NCI-H446 (cell line): ENCODE data around the gene NDUFV2.
"Not testable (repeated sequence)": the region's sequence is repeated elsewhere in the genome, so short reads cannot be mapped to it uniquely, and the experiment has no call there.

Source experiments
- DNase-seq, 2 experiments: peaks; one replicate each; lab custom pipeline; 2025; lab: John Stamatoyannopoulos, UW

Gene NDUFV2

DNA sequence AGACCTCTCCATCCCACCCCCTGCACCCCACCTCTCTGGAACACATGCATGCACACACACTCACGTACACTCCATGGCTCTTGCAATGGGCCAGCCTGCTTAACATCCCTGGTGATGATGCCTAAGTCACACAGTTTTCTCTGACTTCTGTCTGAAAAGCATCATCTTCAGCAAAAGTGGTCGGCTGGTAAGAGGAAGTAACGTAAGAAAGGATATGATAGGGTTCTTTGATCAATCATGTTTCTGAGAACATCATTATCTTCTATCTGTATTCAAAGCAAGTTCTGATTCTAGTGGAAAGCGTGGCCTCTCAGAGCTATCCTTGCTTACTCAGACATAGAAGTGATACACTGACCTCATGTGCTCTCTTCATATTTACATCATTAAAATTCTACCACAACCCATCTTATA is 11.4 kb upstream of the NDUFV2 start:
- DNase-seq = no peak

DNA sequence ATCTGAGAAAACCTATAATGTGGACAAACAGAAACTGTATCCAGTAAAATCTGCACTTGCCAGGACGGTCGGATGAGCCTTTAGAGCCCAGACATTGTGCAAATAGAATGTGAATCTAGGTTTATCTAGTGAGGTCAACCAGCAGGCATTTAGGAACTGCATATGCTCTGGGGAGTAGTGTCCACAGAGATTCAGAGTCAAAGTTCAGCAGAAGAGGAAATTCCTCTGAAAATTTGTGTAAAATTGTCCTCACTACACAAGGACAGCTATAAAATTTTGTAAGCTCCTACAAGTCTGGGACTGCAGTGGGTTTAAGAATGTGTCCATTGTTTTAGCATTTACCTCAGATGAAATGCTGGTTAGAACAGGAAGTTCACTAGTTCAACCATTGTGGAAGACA is 9.8 kb upstream of the NDUFV2 start:
- DNase-seq = no peak

DNA sequence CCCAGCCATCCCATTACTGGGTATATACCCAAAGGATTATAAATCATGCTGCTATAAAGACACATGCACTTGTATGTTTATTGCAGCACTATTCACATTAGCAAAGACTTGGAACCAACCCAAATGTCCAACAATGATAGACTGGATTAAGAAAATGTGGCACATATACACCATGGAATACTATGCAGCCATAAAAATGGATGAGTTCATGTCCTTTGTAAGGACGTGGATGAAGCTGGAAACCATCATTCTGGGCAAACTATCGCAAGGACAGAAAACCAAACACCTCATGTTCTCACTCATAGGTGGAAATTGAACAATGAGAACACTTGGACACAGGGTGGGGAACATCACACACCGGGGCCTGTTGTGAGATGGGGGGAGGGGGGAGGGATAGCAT is 9.4 kb upstream of the NDUFV2 start:
- DNase-seq = not testable (repeated sequence)

GRCh38 chr18:9094307-9095226 is 7.9 kb upstream of the NDUFV2 start:
- DNase-seq = no peak

GRCh38 chr18:9095297-9096006 is 7.0 kb upstream of the NDUFV2 start:
- DNase-seq = no peak

GRCh38 chr18:9096007-9096371 is 6.5 kb upstream of the NDUFV2 start:
- DNase-seq = no peak

GRCh38 chr18:9096685-9097084 is 5.8 kb upstream of the NDUFV2 start:
- no peak for DNase-seq

DNA sequence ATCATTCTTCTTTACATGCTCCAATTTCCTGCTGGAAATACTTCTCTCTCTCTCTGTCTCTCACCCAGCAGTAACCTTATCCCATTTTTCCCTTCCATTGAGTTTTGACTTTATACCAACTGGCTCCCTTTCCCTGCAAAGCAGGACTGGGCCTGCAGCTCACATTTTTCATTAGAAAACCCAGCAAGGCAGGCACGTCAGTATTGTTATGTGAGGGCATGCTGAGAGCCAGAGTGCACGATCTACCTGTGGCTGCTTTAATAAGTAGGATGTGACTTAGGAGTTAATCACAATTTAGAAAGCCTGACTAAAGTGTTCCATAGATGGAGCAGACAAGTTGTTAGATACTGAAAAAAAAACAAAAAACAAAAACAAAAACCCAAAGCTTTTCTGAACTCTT is 5.2 kb upstream of the NDUFV2 start:
- DNase-seq = no peak

DNA sequence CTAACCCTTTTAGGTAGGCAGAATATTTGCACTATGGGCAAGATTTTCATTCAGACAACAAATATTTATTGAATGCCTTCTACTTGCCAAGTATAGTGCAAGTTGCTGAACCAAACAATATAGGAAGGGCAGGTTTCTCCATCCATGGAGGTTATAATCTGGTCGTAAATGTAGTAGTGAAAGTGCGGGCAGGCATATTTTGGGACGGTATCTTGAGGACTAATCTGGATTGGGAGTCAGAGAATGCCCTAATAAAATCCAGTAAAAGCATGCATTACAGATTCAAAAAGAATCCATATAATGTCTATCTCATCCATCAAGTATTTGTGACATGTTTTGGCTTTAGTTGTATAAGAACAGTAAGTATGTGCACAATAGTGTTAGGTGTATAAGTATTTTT is 1.7 kb upstream of the NDUFV2 start:
- DNase-seq = no peak

- no peak for DNase-seq
These were observed 580 bp upstream of the NDUFV2 start for GRCh38 chr18:9101730-9102507.

- DNase-seq = no peak
These were observed 926 bp downstream of the NDUFV2 start for GRCh38 chr18:9103376-9103873.

DNA sequence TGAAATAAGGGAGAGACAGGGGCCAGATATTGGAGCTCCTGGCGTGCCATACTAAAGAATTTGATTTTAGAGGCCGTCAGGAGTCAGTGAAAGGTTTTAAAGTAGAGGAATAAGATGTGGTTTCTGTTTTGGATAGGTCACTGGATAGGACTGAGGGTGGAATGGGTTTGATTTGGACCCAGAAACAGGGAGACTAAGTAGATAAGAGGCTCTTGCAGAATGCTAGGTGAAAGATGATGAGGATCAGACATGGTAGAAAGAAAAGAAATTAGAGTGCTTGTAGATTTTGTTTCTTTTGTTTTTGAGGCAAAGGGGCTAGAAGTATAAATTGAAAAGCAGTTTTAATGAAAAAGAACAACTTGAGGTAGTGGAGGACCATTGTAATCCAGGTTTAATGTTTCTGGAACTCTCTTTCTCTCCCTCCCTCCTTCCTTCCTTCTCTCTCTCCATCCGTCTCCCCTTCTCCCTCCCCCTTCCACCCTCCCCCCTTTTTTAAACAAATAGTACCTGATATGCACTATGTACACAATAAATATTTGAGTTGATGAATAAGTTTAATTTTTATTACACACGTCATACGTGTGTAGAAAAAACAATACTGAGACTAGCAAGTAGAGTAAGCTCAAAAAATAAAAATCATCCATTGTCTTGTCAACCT is 1.9 kb downstream of the NDUFV2 start:
- no peak for DNase-seq

DNA sequence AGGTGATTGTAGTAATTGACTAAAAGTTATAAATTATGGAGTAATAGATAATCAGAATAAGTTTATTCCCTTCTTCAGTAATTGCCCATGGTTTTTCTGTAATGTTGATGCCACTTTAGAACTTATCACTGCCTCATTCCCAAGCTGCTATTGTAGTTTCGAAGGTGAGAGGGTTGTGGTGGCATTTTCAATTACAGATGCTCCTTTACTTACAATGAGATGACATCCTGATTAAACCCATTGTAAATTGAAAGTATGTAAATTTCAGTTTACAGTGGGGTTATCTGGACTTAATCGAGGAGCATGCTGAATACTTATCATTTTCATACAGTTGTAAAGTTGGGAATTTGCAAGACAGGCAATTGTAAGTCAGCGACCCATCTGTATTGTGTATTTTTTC is 2.9 kb downstream of the NDUFV2 start:
- DNase-seq = no peak

DNA sequence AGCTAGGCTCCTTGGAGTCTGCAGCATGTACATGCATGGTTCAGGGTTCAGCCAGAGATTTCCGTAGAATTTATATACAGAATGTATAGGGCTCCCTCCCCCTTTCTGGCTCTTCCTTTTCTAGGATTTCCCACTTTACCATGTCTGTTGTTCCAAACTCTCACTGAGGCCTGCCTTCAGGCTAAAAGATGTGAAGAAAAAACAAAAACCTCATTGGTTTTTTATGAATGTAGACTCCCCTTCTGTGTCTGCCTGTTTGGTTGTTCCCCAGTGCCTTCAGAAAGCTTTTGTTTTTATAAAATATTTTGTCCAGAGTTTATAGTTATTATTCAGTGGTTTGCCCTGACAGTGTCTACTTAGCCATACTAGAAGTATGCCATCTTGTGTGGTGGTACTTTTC is 3.6 kb downstream of the NDUFV2 start:
- DNase-seq = no peak

DNA sequence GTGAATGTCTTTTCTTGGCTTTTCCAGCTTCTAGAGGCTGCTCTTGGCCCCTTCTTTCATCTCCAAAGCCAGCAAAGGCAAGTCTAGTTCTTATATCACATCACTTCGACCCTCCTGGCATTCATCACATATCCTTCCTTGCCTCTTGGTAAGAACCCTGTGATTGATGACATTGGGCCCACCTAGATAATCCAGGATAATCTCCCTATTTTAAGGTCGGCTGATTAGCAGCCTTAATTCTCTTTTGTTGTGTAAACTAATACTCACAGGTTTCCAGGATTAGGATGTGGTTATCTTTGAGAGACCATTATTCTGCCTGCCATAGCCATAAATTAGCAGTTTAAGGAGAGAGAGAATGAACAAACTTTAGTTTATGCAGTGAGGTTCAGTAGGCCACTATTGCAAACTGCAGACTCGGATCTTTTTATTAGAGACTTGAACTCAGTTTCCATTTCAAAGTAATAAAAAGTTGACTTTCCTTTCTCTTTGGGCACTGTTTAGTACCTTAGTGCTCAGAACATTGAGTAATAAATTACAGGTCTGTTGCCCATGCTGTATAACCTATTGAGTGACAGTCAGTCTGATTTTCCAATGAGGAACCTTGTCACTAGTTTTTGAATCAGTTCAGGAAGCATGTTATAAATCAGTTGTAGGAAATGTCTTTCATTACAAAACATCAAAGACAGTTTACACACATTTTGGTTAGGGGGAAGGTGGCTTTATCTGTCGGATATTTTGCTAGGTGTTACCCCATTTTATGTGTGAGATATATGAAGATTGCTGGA is 4.5 kb downstream of the NDUFV2 start:
- no peak for DNase-seq

DNA sequence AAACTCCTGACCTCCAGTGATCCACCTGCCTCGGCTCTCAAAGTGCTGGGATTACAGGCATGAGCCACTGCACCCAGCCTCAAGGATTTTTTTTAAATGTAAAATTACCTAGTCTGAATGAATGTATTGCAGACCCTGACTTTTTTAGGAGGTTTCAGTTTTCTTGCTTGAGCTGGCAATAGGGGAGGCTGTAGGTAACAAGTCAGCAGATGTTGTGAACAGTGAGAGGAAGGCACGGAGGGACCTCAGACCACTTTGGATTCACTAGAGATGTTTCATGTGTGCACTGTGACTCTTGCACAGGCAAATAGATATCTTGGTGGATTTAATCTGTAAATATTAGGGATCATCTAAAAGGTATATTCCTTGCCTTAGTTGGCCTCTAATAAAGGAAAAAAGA is 6.4 kb downstream of the NDUFV2 start:
- no peak for DNase-seq

DNA sequence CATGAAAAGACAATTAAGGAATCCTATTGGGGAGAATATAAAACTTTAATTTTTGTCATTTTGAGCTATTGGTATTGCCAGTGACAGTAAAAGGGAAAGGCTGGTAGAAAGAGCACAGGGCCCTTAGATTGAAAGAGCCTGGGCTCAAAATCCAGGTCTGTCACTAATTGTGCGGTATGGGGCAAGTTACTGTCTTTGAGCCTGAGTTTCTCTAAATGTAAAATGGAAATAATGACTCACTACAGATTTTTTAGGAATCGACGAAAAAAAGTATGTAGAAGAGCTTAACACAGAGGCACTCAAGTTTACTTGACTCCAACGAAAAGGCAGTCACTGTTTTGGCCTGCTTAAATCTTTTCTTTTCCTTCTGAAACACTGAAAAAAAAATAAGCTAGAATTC is 7.0 kb downstream of the NDUFV2 start:
- no peak for DNase-seq

GRCh38 chr18:9113468-9114149 is 11.1 kb downstream of the NDUFV2 start:
- no peak for DNase-seq

DNA sequence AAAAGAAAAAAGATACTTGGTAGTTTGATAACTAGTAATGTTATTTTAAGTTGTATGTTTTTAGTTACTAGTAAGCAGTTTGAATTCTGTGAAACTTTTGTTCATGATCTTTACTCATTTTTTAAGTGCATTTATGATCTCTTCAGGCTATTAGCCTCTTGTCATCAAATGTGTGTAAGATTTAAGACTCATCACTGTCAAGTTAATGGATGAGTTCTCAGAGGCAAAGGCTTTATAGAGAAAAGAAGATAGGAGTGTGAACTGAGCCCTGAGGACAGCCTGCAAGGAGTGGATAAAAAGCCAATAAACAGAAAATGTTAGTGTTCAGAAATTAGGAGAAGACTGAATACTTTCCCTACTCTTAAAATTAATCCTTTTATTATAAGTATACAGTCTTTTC is 13.5 kb downstream of the NDUFV2 start:
- DNase-seq = no peak

GRCh38 chr18:9117980-9118841 is 15.7 kb downstream of the NDUFV2 start:
- DNase-seq = no peak
